K562 (cell line): ENCODE results near the gene ZNF584. TPM values are rescaled to one million over a fixed set of nuclear protein-coding genes. Genes with fewer than 3 reads are reported as not detected.

Source experiments
- ATF2 ChIP-seq: sonication (generic); formaldehyde crosslinking; IDR thresholded peaks from 2 replicates; pipeline ENCODE4 v1.8.1; 2022; ENCODE audit warnings: missing genetic modification reagents
- BRCA1 ChIP-seq, 2 experiments: fragments of 450-650 bp in 1 of 2; sonication (generic) in 1 of 2; formaldehyde crosslinking in 1 of 2; IDR thresholded peaks; 2 replicates each; pipeline versions ENCODE4 v1.5.0 to v1.6.1; 2017 to 2020; ENCODE audit warnings: mild to moderate bottlenecking in 1 of 2, missing genetic modification reagents in 1 of 2
- MAFF ChIP-seq: IDR thresholded peaks from 2 replicates; pipeline ENCODE4 v1.6.1; 2012; ENCODE audit warnings: low read length, improper control_type of control experiment
- PCBP2 ChIP-seq: fragments of 200-400 bp; formaldehyde crosslinking; IDR thresholded peaks from 2 replicates; pipeline ENCODE4 v1.6.1; 2018; ENCODE audit warnings: low read length, low read depth, mild to moderate bottlenecking, moderate library complexity; ENCODE audit not compliant: poor library complexity, severe bottlenecking
- POLR2AphosphoS5 ChIP-seq: IDR thresholded peaks from 2 replicates; pipeline ENCODE4 v1.6.1; 2011; ENCODE audit warnings: mild to moderate bottlenecking, low read depth, low read length, moderate library complexity; ENCODE audit not compliant: control insufficient read depth, insufficient read depth
- RBFOX2 ChIP-seq: fragments of 200-400 bp; formaldehyde crosslinking; IDR thresholded peaks from 2 replicates; pipeline ENCODE4 v1.6.1; 2017; ENCODE audit warnings: low read depth, mild to moderate bottlenecking, low read length, moderate library complexity
- RBM17 ChIP-seq: fragments of 200-400 bp; formaldehyde crosslinking; IDR thresholded peaks from 2 replicates; pipeline ENCODE4 v1.6.1; 2017; ENCODE audit warnings: low read depth, mild to moderate bottlenecking, low read length, borderline replicate concordance
- RBM22 ChIP-seq: fragments of 200-400 bp; formaldehyde crosslinking; IDR thresholded peaks from 2 replicates; pipeline ENCODE4 v1.6.1; 2018; ENCODE audit warnings: low read length, low read depth; ENCODE audit not compliant: poor library complexity, severe bottlenecking
- SP1 ChIP-seq: sonication (generic); formaldehyde crosslinking; IDR thresholded peaks from 2 replicates; pipeline ENCODE4 v1.8.1; 2022; ENCODE audit warnings: mild to moderate bottlenecking, missing genetic modification reagents
- ZBTB12 ChIP-seq: fragments of 250-450 bp; sonication (Bioruptor Pico); IDR thresholded peaks from 2 replicates; pipeline ENCODE4 v1.4.0; 2020
- ZBTB43 ChIP-seq: sonication (generic); formaldehyde crosslinking; IDR thresholded peaks from 2 replicates; pipeline ENCODE4 v1.8.0; 2023; ENCODE audit warnings: mild to moderate bottlenecking, missing genetic modification reagents
- ZNF282 ChIP-seq: sonication (generic); formaldehyde crosslinking; IDR thresholded peaks from 2 replicates; pipeline ENCODE4 v1.8.1; 2023; ENCODE audit warnings: missing genetic modification reagents
- ZNF695 ChIP-seq: fragments of 450-650 bp; formaldehyde crosslinking; IDR thresholded peaks from 2 replicates; pipeline ENCODE4 v1.4.0; 2020; ENCODE audit warnings: mild to moderate bottlenecking, moderate library complexity
- ZNF740 ChIP-seq, 3 experiments: fragments of 200-800 bp in 1 of 3; sonication (Bioruptor generic) in 1 of 3; sonication (generic) in 1 of 3; formaldehyde crosslinking in 1 of 3; IDR thresholded peaks; 2 replicates each; pipeline versions ENCODE4 v1.6.1 to v1.8.0; 2016 to 2022; ENCODE audit warnings: mild to moderate bottlenecking in 2 of 3, missing compliant biosample characterization in 2 of 3, missing genetic modification characterization in 2 of 3, missing genetic modification reagents in 1 of 3
- ZNF79 ChIP-seq: fragments of 250-450 bp; sonication (Bioruptor Pico); IDR thresholded peaks from 2 replicates; pipeline ENCODE4 v1.4.0; 2020; ENCODE audit warnings: low read depth, mild to moderate bottlenecking, moderate library complexity
- ZSCAN32 ChIP-seq: fragments of 450-650 bp; formaldehyde crosslinking; IDR thresholded peaks from 2 replicates; pipeline ENCODE4 v1.4.0; 2020; ENCODE audit warnings: mild to moderate bottlenecking, moderate library complexity
- polyA plus RNA-seq, 8 experiments: library from polyadenylated mRNA; depleted of rRNA in 4 of 8; stranded (reverse) in 5 of 8; unstranded in 3 of 8; fragments of >200 nt; fragmentation: Nextera tagmentation in 2 of 8; fragmentation: Illumina TruSeq in 1 of 8; extraction: Ambion mirVana in 2 of 8; extraction: Trizol in 1 of 8; gene quantifications; 2 replicates each; pipeline versions ENCODE4 v1.2.1 to v1.2.3, GENCODE V29; 2011 to 2014; ENCODE audit warnings: inconsistent platforms in 1 of 8, missing spikeins in 1 of 8
- total RNA-seq, 7 experiments: library from RNA; depleted of rRNA in 6 of 7; stranded (reverse); fragments of >200 nt in 6 of 7; fragmentation: Illumina TruSeq in 2 of 7; extraction: Trizol in 2 of 7; gene quantifications; 2 replicates each; pipeline versions ENCODE4 v1.2.1 to v1.2.3, GENCODE V29; 2011 to 2021; ENCODE audit warnings: low replicate concordance in 1 of 7

The ZNF584 gene
- total and polyA plus RNA-seq, 9 of the 15 experiments (the other 6 are each of a cell fraction or from before 2014, with no cell fraction given): 5.8 to 43.4 (median 24.6) TPM

GRCh38 chr19:58388175-58388526 lies 20.3 kb upstream of the ZNF584 start (continued):
- no peak for TF ChIP-seq BRCA1 (IDR thresholded peaks at IDR 0.05)
- TF ChIP-seq BRCA1 (CRISPR knock-in tag; IDR thresholded peaks at IDR 0.05): no peak
- TF ChIP-seq PCBP2: no peak
- TF ChIP-seq ZNF282 (CRISPR knock-in tag): no peak
- no peak for TF ChIP-seq ZNF79 (CRISPR knock-in tag)
- peak; percentile 18 for TF ChIP-seq RBM22
- no peak for TF ChIP-seq ZNF740 (CRISPR knock-in tag; IDR thresholded peaks at IDR 0.05)
- TF ChIP-seq ZNF740 (tag; IDR thresholded peaks at IDR 0.05): no peak
- no peak for TF ChIP-seq ZBTB43
- no peak for TF ChIP-seq ZSCAN32 (CRISPR knock-in tag)
- TF ChIP-seq ZBTB12: no peak
- TF ChIP-seq ZNF695 (CRISPR knock-in tag): no peak
- TF ChIP-seq RBM17: no peak
- no peak for TF ChIP-seq POLR2AphosphoS5
- no peak for TF ChIP-seq ATF2
- peak; percentile 10; the same call in 1 of the 2 replicates for TF ChIP-seq RBFOX2
- peak; percentile 62; the same call in 1 of the 2 replicates for TF ChIP-seq SP1 (CRISPR knock-in tag)
- TF ChIP-seq MAFF: no peak
